ENCODE results near the gene RBBP5. TPM values are rescaled to one million over a fixed set of nuclear protein-coding genes. Genes with fewer than 3 reads are reported as not detected.
A peak's percentile ranks its signal among the peaks of the same experiment; 100 is the strongest.

Gene RBBP5, protein sequence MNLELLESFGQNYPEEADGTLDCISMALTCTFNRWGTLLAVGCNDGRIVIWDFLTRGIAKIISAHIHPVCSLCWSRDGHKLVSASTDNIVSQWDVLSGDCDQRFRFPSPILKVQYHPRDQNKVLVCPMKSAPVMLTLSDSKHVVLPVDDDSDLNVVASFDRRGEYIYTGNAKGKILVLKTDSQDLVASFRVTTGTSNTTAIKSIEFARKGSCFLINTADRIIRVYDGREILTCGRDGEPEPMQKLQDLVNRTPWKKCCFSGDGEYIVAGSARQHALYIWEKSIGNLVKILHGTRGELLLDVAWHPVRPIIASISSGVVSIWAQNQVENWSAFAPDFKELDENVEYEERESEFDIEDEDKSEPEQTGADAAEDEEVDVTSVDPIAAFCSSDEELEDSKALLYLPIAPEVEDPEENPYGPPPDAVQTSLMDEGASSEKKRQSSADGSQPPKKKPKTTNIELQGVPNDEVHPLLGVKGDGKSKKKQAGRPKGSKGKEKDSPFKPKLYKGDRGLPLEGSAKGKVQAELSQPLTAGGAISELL
- total RNA-seq (2021; ENCODE audit: unreplicated experiment) (24.5 TPM), Bru-seq, nascent RNA (percentile 83 among the genes with signal in this experiment), BruChase-seq, experiment 1, labeled RNA remaining after a 6-hour chase (percentile 88 among the genes with signal in this experiment), BruChase-seq, experiment 2, labeled RNA remaining after a 2-hour chase (percentile 87 among the genes with signal in this experiment)
- 7.3 and 8.5 TPM in 2 replicates for polyA plus RNA-seq (2012)
- long read RNA-seq, full-length matches to known transcripts, result 20 of 36 reads
- long read RNA-seq, partial matches to known transcripts, result 5 of 36 reads
- long read RNA-seq, other reads (novel, unspliced or antisense), result 11 of 36 reads

DNA sequence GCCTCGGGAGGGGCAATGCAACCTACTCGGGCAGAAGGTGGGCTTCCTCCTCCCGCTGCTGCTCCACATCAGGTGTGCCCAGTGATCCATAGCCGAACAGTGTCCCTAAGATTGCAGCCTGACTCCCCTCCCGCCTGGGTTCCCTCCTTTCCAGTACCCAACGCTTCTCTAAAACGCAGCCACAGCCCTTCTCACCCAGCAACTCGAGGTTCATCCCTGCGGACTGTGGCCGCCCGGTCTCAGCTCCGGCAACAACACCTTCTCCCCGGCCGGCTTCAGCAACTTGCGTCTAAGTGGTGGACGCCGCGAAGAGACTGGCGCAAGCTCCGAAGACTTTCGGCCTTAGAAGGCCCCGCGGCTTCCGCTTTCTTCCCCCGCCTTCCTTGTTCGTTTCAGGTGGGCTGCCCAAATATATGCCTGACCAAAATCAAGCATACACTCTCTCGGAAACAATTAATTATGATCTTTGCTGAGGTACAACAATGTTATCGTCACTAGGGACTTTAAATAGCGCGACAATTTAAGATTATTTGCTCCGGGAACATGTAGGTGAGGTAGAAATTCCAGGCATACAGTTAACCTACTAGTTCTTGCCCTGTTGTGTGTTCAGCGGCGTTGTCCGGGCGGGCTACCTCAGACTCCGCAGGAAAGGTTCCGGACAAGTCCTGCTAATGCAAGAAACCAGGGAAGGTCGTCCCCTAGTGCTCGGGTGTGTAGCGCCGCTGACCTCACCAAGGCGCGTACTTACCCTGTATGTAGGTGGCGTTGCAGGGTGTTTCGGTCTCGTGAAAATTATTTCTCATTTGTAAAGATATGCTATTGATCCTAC lies at the start of gene RBBP5:
TSS of gene RBBP5 (minus strand) at position 319 of the 829 bp plus-strand sequence. CDS start at position 214, 105 bp downstream.
- ChIA-PET POLR2A (interaction anchor here (0.8 to 1.2 kb wide), 6 partner anchors 10 to 104 kb away, joined by 3 to 5 read pairs (median 3); no protein-coding TSS in a partner anchor), RAD21 (ENCODE audit: low non-redundant PET in 1 of 2, low total read pairs in 2 of 2, uncharacterized antibody in 2 of 2, unreplicated experiment in 2 of 2) (no interaction called here), CTCF (interaction anchor here (0.6 to 2.7 kb wide), 6 partner anchors 12 to 134 kb away, joined by 3 to 9 read pairs (median 5); no protein-coding TSS in a partner anchor)
- Histone ChIP-seq H3K4me3 (replicated peaks in 1 of 2; ENCODE audit: low read depth in 1 of 2, low read length in 2 of 2) (peak within 1 kb of the TSS; percentile 90 to 98), H3K36me3 (ENCODE audit: control insufficient read depth in 1 of 2, insufficient read depth in 2 of 2, low read length in 2 of 2) (no peaks in the 10 kb centered on the region), H3K9me2 (ENCODE audit: insufficient read depth) (no peaks in the 10 kb centered on the region), H3K4me1 (ENCODE audit: control insufficient read depth in 1 of 2, insufficient read depth in 2 of 2, low read length in 2 of 2) (peaks cover 7 to 22% of the 10 kb centered on the region in 2 experiments; a peak in 3 of 4 replicates), H3K27ac (ENCODE audit: low read depth, low read length) (peak within 1 kb of the TSS; percentile 70), H2AFZ (ENCODE audit: low read depth, low read length, poor library complexity, severe bottlenecking) (peak within 1 kb of the TSS; percentile 98), H3K9me3 (ENCODE audit: control insufficient read depth in 1 of 2, insufficient read depth in 1 of 2, low read depth in 1 of 2, low read length in 2 of 2) (no peaks in the 10 kb centered on the region), H3K9ac (ENCODE audit: low read length) (peak within 1 kb of the TSS; percentile 81), H4K20me1 (ENCODE audit: insufficient read depth) (no peaks in the 10 kb centered on the region), H3K79me2 (ENCODE audit: insufficient read depth, low read length) (peaks cover 45% of the 10 kb centered on the region), H3K27me3 (ENCODE audit: insufficient read depth, low read length) (no peaks in the 10 kb centered on the region), H3K4me2 (ENCODE audit: low read length) (peak within 1 kb of the TSS; percentile 97)
- peak; percentile 99 for ATAC-seq
- DNase-seq (ENCODE audit: low read depth, low spot score), result peak; percentile 97
- BruUV-seq (replicated peaks), result no TSS peak
- intact Hi-C loops (cut with micrococcal nuclease), result loop anchor here (1.0 to 2.0 kb wide), 3 partner anchors 19 to 134 kb away; partner anchors contain the start of gene DSTYK
- TF ChIP-seq, protein P1, sequence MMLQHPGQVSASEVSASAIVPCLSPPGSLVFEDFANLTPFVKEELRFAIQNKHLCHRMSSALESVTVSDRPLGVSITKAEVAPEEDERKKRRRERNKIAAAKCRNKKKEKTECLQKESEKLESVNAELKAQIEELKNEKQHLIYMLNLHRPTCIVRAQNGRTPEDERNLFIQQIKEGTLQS (IDR thresholded peaks at IDR 0.05), result no peak
- TF ChIP-seq ELF1 (IDR thresholded peaks at IDR 0.05; ENCODE audit: borderline replicate concordance, low read depth) (peak; percentile 88), TCF7L2 (IDR thresholded peaks at IDR 0.05; ENCODE audit: borderline replicate concordance, extremely low read depth, insufficient read depth, insufficient read length) (peak; percentile 67), POLR2AphosphoS5 (IDR thresholded peaks at IDR 0.05; ENCODE audit: low read depth, low read length) (peak; percentile 95), EZH2phosphoT487 (IDR thresholded peaks at IDR 0.05; ENCODE audit: borderline replicate concordance) (no peak), FOSL1 (IDR thresholded peaks at IDR 0.05; ENCODE audit: low read depth) (peak; percentile 61; the same call in 1 of the 2 replicates), ZFX (IDR thresholded peaks at IDR 0.05) (no peak), EZH2 (IDR thresholded peaks at IDR 0.05) (no peak), CEBPB (IDR thresholded peaks at IDR 0.05; ENCODE audit: low read depth) (peak; percentile 76), SIN3A (IDR thresholded peaks at IDR 0.05; ENCODE audit: low read depth) (peak; percentile 86), ZNF274 (IDR thresholded peaks at IDR 0.05; ENCODE audit: low read depth, low read length) (no peak), SRF (IDR thresholded peaks at IDR 0.05; ENCODE audit: low read depth) (peak; percentile 94), EGR1 (IDR thresholded peaks at IDR 0.05; ENCODE audit: low read depth) (peak; percentile 84), RAD21 (IDR thresholded peaks at IDR 0.05; ENCODE audit: low read depth) (peak; percentile 48)
- TF ChIP-seq, protein P2, sequence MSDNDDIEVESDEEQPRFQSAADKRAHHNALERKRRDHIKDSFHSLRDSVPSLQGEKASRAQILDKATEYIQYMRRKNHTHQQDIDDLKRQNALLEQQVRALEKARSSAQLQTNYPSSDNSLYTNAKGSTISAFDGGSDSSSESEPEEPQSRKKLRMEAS (IDR thresholded peaks at IDR 0.05), result peak; percentile 78
- TF ChIP-seq, protein P3, sequence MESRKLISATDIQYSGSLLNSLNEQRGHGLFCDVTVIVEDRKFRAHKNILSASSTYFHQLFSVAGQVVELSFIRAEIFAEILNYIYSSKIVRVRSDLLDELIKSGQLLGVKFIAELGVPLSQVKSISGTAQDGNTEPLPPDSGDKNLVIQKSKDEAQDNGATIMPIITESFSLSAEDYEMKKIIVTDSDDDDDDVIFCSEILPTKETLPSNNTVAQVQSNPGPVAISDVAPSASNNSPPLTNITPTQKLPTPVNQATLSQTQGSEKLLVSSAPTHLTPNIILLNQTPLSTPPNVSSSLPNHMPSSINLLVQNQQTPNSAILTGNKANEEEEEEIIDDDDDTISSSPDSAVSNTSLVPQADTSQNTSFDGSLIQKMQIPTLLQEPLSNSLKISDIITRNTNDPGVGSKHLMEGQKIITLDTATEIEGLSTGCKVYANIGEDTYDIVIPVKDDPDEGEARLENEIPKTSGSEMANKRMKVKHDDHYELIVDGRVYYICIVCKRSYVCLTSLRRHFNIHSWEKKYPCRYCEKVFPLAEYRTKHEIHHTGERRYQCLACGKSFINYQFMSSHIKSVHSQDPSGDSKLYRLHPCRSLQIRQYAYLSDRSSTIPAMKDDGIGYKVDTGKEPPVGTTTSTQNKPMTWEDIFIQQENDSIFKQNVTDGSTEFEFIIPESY (IDR thresholded peaks at IDR 0.05; ENCODE audit: extremely low read depth, insufficient replicate concordance, low read length), result peak; percentile 61
- TF ChIP-seq, protein P4, sequence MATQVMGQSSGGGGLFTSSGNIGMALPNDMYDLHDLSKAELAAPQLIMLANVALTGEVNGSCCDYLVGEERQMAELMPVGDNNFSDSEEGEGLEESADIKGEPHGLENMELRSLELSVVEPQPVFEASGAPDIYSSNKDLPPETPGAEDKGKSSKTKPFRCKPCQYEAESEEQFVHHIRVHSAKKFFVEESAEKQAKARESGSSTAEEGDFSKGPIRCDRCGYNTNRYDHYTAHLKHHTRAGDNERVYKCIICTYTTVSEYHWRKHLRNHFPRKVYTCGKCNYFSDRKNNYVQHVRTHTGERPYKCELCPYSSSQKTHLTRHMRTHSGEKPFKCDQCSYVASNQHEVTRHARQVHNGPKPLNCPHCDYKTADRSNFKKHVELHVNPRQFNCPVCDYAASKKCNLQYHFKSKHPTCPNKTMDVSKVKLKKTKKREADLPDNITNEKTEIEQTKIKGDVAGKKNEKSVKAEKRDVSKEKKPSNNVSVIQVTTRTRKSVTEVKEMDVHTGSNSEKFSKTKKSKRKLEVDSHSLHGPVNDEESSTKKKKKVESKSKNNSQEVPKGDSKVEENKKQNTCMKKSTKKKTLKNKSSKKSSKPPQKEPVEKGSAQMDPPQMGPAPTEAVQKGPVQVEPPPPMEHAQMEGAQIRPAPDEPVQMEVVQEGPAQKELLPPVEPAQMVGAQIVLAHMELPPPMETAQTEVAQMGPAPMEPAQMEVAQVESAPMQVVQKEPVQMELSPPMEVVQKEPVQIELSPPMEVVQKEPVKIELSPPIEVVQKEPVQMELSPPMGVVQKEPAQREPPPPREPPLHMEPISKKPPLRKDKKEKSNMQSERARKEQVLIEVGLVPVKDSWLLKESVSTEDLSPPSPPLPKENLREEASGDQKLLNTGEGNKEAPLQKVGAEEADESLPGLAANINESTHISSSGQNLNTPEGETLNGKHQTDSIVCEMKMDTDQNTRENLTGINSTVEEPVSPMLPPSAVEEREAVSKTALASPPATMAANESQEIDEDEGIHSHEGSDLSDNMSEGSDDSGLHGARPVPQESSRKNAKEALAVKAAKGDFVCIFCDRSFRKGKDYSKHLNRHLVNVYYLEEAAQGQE (IDR thresholded peaks at IDR 0.05; ENCODE audit: low read depth), result no peak

Data from HCT116 (cell line).